T follicular helper cell (primary cell): Measurements from ENCODE around the gene CATSPER3.

Experiments used
- DNase-seq: peaks from one replicate; pipeline ENCODE4 v3.0.0-alpha.2; 2020; ENCODE audit warnings: low read depth

CATSPER3 gene

DNA sequence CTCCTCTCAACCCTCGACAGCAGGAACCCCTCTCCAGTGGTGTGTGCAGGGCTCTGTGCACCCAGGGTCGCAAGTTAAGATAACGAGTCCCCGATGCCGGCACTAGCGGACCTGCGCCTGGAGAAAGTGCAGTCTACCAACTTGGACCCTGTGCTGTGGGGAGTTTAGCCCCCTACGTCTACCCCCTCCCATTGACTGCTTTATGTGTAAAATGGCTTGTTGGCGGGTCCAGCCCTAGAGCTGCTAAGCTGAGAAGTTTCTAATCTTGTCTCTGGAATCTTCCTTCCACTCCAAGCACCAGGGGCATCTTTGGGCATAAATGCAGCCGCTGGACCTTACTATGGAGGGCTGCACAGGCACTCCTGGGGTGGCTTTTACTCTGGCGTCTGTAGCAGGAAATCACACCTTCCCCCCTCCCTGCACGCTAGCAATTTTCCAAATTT is 73.5 kb downstream of the CATSPER3 start:
- DNase-seq: no peak

DNA sequence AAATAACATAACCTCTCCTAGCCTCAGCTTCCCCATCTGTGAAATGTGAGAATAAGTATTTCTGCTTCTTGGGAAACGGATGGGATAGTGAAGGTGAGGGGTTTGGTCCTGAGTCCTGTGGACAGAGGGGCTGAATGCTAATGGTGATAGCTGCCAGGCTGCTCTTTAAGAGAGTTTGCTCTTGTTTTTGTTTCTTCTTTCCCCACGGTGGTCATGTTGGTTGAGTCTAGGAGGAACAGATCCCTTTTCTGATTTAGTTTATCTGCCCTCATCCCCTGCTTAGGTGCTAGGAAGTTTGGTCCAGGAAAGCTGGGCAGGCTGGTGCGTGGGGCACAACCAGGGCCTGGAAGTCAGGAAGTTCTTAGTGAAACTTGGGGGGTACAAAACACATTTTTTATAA is 74.0 kb downstream of the CATSPER3 start:
- no peak for DNase-seq

DNA sequence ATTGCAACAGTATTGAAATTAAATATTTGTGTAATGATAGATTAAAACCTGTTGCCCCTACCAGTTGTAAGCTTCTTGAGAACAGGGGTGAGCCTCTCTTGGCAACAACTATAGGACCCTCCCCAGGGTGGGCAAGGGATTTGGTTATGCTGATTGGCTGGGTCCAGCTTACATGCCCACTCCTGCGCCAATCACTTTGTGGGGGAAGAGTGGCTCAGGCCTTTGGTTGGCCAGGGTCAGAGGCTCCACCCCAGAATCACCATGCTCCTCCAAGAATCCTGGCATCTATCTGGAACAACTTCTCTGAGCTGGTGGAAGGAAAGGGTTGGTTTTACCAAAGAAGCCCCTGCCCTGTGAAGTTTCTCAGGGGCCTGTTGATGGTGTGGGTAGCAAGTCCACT is 74.9 kb downstream of the CATSPER3 start:
- DNase-seq: no peak

DNA sequence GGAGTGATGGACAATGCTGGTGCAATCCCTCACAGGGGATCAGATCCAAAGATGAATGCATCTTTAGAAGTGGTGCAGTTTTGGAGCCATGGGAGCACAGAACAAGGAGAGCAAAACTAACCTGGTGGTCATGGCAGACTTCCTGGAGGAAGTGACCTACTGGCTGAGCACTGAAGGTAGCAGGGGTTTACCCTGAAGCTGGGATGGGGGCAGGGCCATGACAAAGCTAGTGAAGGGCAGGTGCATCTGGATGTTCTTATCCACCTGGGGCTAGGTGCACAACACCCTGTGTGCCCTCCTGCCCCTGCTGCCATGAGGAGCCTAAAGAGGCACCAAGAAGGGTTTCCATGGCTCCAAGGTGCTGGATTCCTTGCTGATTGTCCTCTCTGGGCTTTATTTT is 77.8 kb downstream of the CATSPER3 start:
- no peak for DNase-seq

DNA sequence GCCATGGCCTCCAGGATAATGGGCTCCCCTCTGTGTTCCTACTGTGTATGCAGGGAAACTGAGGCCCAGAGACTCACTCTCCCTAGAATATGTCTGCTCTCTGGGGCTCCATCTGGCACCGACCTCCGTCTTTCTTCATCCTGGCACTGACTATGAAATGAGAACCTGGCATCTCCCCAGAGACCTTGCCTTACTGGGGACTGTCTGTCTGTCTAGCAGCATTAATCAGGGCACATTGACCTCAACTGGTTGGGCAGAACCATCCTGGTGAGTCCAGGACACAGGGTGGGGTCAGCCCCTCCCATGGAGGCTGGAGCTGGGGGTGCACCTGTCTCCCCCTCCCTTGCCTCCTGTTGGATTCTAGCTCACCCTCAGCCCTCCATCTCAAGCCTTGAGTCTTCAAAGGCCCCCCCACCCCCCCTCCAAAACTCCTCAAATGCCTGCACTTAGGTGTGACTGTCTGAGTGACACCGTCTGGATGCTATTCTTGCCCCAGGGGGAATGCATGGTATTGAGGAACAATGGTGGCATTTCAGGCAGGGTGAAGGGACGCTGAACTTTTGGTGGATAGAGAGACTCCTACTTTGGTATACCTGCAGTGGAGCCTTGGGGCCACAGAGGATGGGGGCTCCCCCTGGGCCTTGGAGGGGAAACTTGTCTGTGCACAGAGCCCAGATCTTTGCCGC is 79.1 kb downstream of the CATSPER3 start:
- no peak for DNase-seq

DNA sequence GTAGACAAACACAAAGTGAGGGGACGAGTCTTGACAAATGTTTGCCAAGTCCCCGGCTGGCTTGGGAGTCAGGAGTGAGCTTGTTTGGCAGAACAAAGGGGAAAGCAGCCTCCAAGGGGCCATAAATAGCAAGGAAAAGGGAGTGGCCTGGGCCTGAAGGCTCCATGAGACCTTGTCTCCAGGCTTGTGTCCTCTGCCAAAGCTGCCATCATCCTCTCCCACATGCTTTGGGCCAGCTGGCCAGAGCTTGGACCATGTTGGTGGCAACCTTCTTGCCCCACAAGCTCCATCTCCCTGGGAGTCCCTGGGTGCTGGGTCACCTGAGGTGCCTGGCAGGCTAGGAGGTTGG is 79.6 kb downstream of the CATSPER3 start:
- no peak for DNase-seq

DNA sequence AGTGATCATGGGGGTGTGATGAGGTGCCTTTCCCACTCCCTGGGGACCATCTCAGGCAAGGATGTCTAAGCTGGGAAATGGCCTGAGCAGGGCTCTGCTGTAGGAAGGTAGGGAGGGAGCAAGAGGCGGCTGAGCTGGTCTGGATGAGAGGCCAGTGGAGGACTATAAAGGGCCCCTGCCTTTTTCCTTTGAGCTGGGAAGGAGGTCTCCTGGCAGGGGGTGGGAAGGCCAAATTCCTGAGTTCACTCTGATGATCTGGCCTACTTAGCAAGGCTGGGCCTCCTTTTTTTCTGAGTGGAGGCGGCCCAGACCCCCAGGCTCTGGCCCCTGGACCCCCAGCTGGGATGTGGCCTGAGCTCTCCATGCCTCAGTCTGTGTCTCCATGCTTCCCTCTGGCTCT is 80.6 kb downstream of the CATSPER3 start:
- no peak for DNase-seq

DNA sequence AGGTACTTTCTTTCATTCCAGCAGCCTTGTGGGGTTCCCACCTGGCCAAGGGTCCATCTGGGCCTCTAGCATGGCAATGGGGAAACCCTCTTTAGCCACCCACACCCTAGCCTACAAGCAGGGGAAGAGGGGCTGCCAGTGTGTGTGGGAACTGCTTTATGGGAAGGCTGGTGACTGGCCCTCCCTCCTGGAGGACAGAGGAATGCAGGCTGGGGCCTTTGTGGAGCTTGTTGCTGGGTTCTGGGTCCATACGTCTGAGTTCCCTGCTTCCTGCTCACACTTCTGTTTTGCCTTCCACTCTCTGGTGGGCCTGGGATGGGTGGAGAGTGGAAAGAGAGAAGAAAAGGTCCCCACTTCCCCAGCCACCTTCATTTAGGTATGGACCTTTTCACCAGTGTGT is 81.2 kb downstream of the CATSPER3 start:
- no peak for DNase-seq

DNA sequence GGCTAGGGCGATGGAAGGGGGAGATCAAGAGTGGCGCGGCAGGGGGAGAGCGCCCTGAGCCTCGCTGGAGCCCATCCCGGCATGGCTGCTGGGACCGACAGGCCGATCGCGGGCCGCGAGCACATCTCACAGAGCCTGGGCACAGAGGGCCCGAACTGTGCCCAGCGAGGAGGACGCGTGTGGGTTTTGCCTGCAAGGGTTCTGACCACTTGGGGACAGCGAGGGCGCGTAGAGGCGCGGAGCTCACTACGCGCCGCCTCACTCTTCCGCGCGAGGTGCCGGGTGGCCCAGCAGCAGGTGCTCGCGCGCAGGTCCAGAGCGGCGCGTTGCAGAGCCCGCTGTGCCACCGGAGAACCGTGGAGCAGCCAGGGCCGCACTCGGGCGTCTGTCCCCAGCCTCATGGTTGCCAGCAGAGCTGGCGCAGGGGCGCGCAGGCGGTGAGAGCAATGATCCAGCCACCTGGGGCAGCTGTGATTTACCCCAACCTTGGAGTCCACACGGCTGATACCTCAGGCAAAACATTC is 82.6 kb downstream of the CATSPER3 start:
- DNase-seq: no peak

DNA sequence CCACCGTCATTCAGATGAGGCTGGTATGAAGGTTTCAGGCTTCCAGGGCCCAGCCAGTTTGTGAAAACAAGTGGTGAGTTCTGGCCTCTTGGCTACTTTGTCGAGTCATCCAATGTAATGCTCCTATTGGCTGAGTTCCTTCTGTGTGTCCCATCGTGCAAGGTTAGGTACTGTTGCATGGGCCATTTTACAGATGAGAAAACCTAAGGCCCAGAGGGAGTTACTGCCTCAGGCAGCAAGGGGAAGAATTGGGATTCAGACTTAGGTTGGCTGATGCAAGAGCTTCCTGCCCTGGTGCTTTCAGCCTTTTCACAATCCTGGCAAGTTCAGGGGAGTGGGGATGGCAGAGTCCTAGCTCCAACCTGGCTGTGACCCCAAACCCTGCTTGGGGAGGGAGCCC is 83.7 kb downstream of the CATSPER3 start:
- DNase-seq: no peak

DNA sequence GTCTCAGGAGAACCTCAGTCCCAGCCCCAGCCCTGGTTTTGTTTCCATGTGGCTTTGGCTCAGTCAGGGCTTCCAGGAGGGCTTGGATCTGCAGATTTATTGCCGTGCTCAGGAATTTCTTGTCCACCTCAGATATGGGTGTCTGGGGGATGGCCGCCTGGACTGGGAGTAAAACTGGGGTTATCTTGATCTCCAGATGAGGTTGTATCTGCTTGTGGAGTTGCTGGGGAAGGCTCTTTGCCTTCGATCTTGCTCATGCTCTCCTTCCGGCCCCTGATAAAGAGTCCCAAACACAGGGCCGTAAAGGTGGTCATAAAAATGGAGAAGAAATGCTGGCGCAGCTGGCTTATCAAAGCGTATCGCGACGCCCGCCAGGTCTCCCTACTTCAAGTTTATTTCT is 84.2 kb downstream of the CATSPER3 start:
- DNase-seq: no peak

DNA sequence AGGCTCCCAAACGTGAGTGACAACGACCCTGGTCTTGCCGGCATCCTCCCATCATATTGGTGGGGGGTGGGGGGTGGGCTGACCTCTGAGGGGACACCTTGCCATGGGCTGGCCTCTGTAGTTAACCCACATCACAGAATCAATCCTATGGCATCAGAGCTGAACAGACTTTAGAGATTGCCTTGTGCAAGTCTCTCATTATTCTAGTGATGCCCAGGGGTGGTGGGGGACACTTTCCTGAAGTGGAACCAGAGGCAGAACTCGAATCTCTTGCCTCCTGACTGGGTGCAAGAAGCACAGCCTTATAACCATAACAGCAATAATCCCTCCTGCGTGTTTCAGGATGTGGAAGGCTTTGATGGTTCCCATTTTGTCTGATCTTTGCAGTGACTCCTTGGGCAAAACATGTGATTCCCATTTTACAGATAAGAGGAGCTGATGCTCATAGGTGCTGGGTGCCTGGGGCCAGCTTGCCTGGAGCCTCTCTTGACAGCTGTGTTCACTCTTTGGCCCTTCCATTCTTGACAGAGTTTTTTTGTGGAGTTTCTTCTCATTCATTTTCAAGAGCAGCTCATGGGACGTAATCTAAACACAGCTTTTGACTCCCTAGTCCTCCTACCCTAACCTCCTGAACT is 84.9 kb downstream of the CATSPER3 start:
- no peak for DNase-seq

DNA sequence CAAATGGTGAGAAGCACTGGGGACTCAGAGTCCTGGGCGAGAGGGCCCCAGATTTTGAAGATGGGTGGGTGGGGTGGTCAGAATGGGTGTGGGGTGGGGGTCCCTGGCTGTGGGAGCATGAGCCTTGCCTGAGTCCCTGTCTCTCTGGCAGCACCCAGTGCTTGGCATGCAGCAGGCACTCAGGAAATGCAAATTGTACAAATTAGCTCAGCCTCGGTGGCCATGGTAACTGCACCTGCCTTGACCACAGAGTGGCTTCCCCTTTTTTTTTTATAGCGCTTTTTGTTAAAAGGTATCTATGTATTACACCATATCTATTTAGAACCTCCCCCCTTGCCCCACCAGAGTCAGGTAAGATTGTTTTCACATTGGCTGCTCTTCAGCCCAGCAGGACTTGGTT is 85.6 kb downstream of the CATSPER3 start:
- no peak for DNase-seq

DNA sequence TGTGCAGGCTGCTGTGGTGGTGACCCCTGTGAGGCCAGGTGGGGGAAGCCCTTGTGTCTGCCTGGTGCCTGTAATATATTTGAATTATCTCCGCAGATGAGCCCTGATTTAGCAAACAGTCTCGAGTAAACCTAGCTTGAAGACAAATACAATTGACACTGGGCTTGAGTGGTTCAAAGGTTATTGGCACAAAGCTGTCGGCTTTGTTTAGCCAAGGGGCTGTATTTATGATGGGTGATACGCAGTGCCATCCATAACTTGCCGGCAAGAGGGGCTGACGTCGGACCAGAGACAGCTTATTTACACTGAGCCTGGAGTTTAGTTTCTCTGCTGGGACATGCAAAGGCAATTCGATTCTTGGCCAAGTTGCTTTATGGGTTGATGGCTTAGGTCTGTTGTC is 86.3 kb downstream of the CATSPER3 start:
- no peak for DNase-seq

DNA sequence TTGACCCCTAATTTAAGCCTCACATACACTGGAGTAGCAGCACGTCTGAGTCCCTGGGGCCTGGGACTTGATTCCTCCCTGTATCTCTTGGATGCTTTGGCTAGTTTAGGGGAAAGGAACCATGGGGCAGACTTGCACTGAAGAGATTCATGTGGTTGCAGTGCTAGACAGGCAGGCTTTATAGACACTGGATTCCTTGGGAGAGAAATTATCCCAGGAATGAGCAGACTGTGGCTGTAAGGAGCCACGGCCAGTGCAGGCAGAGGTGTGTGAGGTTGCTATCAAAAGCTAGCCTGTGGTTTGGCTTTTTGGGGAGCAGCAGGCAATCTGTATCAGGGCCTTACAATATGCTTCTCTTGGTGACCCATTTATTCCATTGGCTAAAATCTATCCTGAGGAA is 86.8 kb downstream of the CATSPER3 start:
- DNase-seq: no peak

DNA sequence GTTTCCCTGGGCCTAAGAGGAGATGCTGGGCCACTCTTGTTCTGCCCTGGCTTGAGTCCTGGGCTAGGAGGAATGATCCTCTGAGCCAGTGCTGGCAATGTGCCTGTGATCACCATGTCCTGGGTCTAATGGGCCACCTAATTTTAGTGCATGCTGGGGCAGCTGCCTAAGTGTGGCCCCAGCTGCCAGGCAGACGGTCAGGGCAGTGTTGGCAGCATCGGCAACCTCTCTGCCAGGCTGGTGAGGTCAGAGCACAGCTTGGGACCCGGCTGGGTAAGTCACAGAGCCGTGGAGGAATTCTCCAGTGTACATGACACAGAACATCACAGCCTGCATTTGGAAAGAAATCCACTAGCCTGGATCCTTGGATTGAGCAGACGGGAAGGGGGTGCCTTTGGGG is 87.7 kb downstream of the CATSPER3 start:
- DNase-seq: no peak

DNA sequence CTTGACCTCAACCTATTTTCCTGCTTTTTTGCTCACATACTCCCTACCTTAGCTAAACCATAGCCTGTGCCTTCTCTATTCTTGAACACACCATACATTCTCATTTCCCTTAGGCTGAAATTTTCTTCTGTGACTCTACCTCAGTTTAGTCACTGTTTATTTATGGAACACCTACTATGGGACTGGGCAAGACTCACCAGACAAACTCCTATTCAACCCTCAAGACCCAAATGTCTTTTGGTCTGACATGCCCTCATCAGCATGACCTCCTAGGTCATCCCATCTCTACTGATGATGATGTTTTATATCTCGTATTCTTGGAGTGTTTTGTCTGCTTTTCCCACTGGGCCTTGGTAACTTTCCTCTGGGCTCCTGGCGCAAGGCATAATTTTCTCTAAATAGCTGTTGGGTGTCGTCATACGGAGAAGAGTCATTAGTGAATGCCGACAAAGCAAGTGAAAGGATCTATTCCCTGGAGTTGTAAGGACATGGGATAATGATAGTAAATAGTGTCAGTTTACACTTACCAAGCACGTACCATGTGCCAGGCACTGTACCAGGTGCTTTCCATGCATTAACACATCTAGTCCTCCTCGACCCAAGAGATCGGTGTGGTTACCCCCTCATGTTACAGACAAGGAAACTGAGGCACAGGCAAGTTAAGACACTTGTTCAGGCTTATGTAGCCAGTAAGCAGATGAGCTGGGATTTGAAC is 88.8 kb downstream of the CATSPER3 start:
- no peak for DNase-seq

DNA sequence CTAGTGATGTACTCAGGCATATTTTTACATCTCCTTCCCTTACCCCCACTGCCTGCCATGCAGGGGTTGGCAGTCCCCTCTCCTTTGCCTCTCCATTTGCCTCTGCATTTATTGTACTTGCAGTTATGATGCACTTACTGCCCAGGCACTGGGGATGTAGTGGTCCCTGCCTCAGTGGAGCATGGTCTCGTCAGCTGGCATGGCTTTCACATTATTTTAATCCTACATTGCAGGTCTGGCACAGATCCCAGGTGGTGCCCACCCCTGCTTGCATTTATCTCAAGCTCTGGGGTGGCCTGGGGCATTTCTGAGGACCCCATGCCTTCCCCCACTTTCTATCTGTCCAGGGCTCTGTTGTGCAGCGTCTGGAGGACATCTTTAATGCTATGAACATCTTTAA is 89.5 kb downstream of the CATSPER3 start:
- no peak for DNase-seq

DNA sequence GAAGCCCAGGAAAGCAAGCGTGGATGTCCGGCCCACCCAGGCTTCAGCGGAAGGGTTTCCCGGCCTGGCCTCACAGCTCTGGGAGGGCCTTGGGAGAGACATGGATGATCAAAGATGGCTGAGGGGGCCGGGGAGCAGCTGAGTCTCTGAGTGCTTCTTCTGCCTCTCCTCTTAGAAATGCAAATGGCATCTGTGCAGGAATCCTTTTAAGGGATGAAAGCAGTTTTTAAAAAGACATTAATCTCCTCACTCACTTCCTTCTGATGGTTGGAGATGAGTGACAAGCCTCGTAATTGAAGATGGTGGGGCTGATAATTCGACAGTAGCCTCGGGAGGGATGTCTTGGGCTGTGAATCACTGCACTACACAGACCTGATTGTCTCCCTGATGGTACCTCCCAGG is 90.6 kb downstream of the CATSPER3 start:
- no peak for DNase-seq

DNA sequence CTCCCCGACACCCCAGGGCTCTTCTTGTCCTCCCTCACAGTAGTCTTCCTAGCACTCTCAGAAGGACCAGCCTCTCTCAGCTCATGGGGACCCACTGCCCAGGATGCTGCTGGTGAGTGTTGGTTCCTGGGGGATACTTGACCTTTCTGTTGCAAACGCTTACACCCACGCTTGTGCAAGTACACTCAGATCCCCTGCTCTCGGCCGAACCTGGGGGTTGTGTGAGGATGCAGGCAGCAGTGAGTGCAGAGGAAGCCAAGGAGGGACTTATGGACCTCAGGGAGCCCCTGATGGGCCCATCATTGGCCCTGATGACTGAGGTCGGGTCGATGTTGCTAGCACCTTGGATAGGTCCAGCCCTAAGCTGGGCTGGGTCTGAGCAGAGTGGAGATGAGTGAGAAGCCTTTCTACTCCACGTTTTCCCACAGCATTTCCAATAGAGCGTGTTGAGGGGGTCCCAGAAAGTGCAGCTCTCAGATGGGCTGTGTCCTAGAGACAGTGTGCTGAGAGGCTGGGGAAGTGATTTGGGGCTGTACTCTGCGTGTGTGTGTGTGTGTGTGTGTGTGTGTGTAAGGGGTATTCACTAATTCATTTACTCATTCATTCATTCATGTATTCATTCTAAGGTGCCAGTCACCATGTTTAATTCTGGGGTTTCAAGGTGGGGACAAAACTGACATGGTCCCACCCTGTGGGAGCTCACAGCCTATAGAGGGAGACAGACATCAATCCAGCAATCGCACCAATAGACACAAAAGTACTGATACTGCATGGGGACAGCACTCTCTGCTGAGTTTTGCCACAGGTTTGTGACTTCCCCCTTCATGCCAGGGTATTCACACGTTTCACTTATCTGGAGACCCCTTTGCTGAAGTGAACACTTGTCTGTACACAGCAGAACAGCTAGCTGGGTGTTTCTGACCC is 91.6 kb downstream of the CATSPER3 start:
- DNase-seq: no peak

DNA sequence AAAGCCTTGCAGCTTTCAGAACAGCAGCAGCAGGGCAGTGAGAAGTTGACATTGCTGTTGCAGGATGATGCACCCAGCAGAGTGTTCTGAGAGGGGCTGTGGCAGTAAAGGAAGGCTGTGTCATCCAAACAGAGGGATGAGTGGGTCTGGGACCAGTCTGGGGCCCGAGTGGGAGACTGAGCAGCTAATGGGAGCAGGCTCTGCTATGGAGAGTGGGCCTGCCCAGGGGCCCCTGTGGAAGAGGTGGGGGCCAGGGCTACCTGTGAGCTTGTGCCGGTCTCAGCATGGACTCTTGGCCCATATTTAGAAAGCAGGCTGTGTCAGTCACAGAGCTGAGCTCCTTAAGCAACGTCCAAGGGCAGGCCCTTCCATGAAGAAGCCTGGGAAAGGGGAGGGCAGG is 92.3 kb downstream of the CATSPER3 start:
- no peak for DNase-seq

DNA sequence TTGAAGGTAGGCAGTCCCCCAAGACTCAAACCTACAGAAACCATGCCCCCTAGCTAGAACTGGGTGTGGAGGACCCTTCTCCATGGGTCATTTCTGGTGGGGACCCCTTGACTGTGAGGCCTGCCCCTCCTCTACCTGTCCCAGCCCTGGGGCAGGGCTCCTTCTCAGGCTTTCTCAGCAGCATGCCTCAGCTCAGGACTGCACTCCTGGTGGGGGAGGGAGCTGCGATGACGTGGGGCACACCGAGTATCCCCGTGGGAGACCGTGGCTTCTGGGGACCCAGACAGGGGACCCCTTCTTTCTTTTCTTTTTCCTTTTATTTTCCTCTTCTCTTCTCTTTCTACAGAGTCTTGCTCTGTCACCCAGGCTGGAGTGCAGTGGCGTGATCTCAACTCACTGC is 93.3 kb downstream of the CATSPER3 start:
- no peak for DNase-seq
